GM12878 (cell line): ENCODE measurements around the gene ATIC.

Experiments used
- ATF3 ChIP-seq: IDR thresholded peaks from 2 replicates; pipeline ENCODE4 v1.6.1; 2011; ENCODE audit warnings: low read depth, mild to moderate bottlenecking, low read length, moderate library complexity, borderline replicate concordance; ENCODE audit errors: extremely low read depth
- BRCA1 ChIP-seq: IDR thresholded peaks from 2 replicates; pipeline ENCODE4 v1.6.1; 2011; ENCODE audit warnings: low read depth, low read length, improper control_type of control experiment
- CTCF ChIP-seq, 3 experiments: IDR thresholded peaks in 2 of 3; conservative IDR thresholded peaks in 1 of 3; 2 replicates each; pipeline ENCODE4 v1.5.1; 2011; ENCODE audit warnings: low read depth in 3 of 3, low read length in 3 of 3, mild to moderate bottlenecking in 3 of 3, control low read depth in 2 of 3, moderate library complexity in 2 of 3, inconsistent platforms in 1 of 3, mixed read lengths in 1 of 3; ENCODE audit not compliant: control insufficient read depth in 2 of 3, insufficient read depth in 1 of 3; ENCODE audit errors: extremely low read depth in 1 of 3
- EZH2 ChIP-seq: IDR thresholded peaks from 2 replicates; pipeline ENCODE4 v1.6.1; 2012; ENCODE audit warnings: low read depth, mild to moderate bottlenecking, control low read depth, inconsistent platforms, low read length, borderline replicate concordance; ENCODE audit not compliant: control insufficient read depth
- FOS ChIP-seq: IDR thresholded peaks from 3 replicates; pipeline ENCODE4 v1.6.1; 2011; ENCODE audit warnings: borderline replicate concordance; ENCODE audit not compliant: insufficient read length; ENCODE audit errors: extremely low read depth
- MXI1 ChIP-seq: fragments of 150-350 bp; IDR thresholded peaks from 2 replicates; pipeline ENCODE4 v1.6.1; 2011; ENCODE audit warnings: low read depth, mild to moderate bottlenecking, inconsistent platforms, low read length, improper control_type of control experiment
- NFYA ChIP-seq: IDR thresholded peaks from 2 replicates; pipeline ENCODE4 v1.6.1; 2011; ENCODE audit warnings: low read depth, mild to moderate bottlenecking, low read length, improper control_type of control experiment, borderline replicate concordance
- PML ChIP-seq: IDR thresholded peaks from 2 replicates; pipeline ENCODE4 v1.6.1; 2012; ENCODE audit warnings: low read length, inconsistent platforms
- POLR2AphosphoS5 ChIP-seq: IDR thresholded peaks from 2 replicates; pipeline ENCODE4 v1.6.1; 2011; ENCODE audit warnings: mild to moderate bottlenecking, low read length, inconsistent platforms
- RAD21 ChIP-seq: IDR thresholded peaks from 2 replicates; pipeline ENCODE4 v1.6.1; 2011; ENCODE audit warnings: mild to moderate bottlenecking, low read depth, low read length, moderate library complexity; ENCODE audit not compliant: insufficient read depth
- REST ChIP-seq: IDR thresholded peaks from 2 replicates; pipeline ENCODE4 v1.6.1; 2012; ENCODE audit warnings: mild to moderate bottlenecking, low read depth, low read length
- SIN3A ChIP-seq: IDR thresholded peaks from 2 replicates; pipeline ENCODE4 v1.6.1; 2012; ENCODE audit warnings: low read depth, low read length, improper control_type of control experiment
- STAT3 ChIP-seq: IDR thresholded peaks from 2 replicates; pipeline ENCODE4 v1.6.1; 2011; ENCODE audit warnings: low read depth, low read length, improper control_type of control experiment
- TCF12 ChIP-seq: IDR thresholded peaks from 2 replicates; pipeline ENCODE4 v1.6.1; 2011; ENCODE audit warnings: low read depth, mild to moderate bottlenecking, low read length

- TF ChIP-seq REST: no peak
- TF ChIP-seq PML: no peak
- no peak for TF ChIP-seq FOS
- TF ChIP-seq EZH2: no peak
- no peak for TF ChIP-seq CTCF (IDR thresholded peaks at IDR 0.05 in 2 of 3, conservative IDR thresholded peaks at IDR 0.05 in 1 of 3; ENCODE audit: control insufficient read depth in 2 of 3, extremely low read depth in 1 of 3, insufficient read depth in 1 of 3, low read depth in 3 of 3, low read length in 3 of 3)
- TF ChIP-seq NFYA: no peak
- TF ChIP-seq ATF3: no peak
- TF ChIP-seq MXI1: no peak
- TF ChIP-seq RAD21: no peak
- TF ChIP-seq BRCA1: no peak
- TF ChIP-seq POLR2AphosphoS5: no peak
- TF ChIP-seq STAT3: no peak
- no peak for TF ChIP-seq SIN3A
- no peak for TF ChIP-seq TCF12
Measured at GRCh38 chr2:215399067-215399716, 87.3 kb downstream of the ATIC start.
